Measurements from ENCODE around the gene ADIG.
"Not testable (repeated sequence)": the region's sequence is repeated elsewhere in the genome, so short reads cannot be mapped to it uniquely, and the experiment has no call there.

The ADIG gene

GRCh38 chr20:38585404-38586180 is 4.6 kb downstream of the ADIG start:
- DNase-seq, result no peak
- TF ChIP-seq GATA1 (IDR thresholded peaks at IDR 0.05; ENCODE audit: low read depth, low read length), result no peak
- no peak for TF ChIP-seq POLR2A (IDR thresholded peaks at IDR 0.05; ENCODE audit: low read length)

GRCh38 chr20:38586181-38586525 is 5.2 kb downstream of the ADIG start:
- TF ChIP-seq POLR2A (IDR thresholded peaks at IDR 0.05; ENCODE audit: low read length), result no peak
- no peak for TF ChIP-seq GATA1 (IDR thresholded peaks at IDR 0.05; ENCODE audit: low read depth, low read length)
- DNase-seq, result no peak

- TF ChIP-seq POLR2A (IDR thresholded peaks at IDR 0.05; ENCODE audit: low read length), result no peak
- TF ChIP-seq GATA1 (IDR thresholded peaks at IDR 0.05; ENCODE audit: low read depth, low read length), result no peak
- DNase-seq, result no peak
Measured at GRCh38 chr20:38588303-38588702, 7.3 kb downstream of the ADIG start.

- no peak for DNase-seq
- no peak for TF ChIP-seq POLR2A (IDR thresholded peaks at IDR 0.05; ENCODE audit: low read length)
- no peak for TF ChIP-seq GATA1 (IDR thresholded peaks at IDR 0.05; ENCODE audit: low read depth, low read length)
Measured at GRCh38 chr20:38589351-38589750, 8.4 kb downstream of the ADIG start.

GRCh38 chr20:38589967-38590675 is 9.1 kb downstream of the ADIG start:
- DNase-seq, result no peak
- TF ChIP-seq GATA1 (IDR thresholded peaks at IDR 0.05; ENCODE audit: low read depth, low read length) (no peak), POLR2A (IDR thresholded peaks at IDR 0.05; ENCODE audit: low read length) (no peak)

GRCh38 chr20:38590676-38591473 is 9.9 kb downstream of the ADIG start:
- no peak for TF ChIP-seq POLR2A (IDR thresholded peaks at IDR 0.05; ENCODE audit: low read length)
- TF ChIP-seq GATA1 (IDR thresholded peaks at IDR 0.05; ENCODE audit: low read depth, low read length), result no peak
- no peak for DNase-seq

- DNase-seq, result peak; percentile 47 to 69
- TF ChIP-seq POLR2A (IDR thresholded peaks at IDR 0.05; ENCODE audit: low read length), result no peak
- TF ChIP-seq GATA1 (IDR thresholded peaks at IDR 0.05; ENCODE audit: low read depth, low read length), result no peak
Measured at GRCh38 chr20:38591474-38592410, 10.7 kb downstream of the ADIG start.

GRCh38 chr20:38592411-38592790 is 11.4 kb downstream of the ADIG start:
- DNase-seq, result not testable (repeated sequence)

GRCh38 chr20:38594281-38594680 is 13.3 kb downstream of the ADIG start:
- not testable (repeated sequence) for DNase-seq

- DNase-seq, result not testable (repeated sequence)
Measured at GRCh38 chr20:38595886-38596285, 14.9 kb downstream of the ADIG start.

GRCh38 chr20:38599410-38599882 is 18.4 kb downstream of the ADIG start:
- TF ChIP-seq POLR2A (IDR thresholded peaks at IDR 0.05; ENCODE audit: low read length) (no peak), GATA1 (IDR thresholded peaks at IDR 0.05; ENCODE audit: low read depth, low read length) (no peak)
- DNase-seq, result peak in 1 of 2 experiments; percentile 15

- TF ChIP-seq POLR2A (IDR thresholded peaks at IDR 0.05; ENCODE audit: low read length) (no peak), GATA1 (IDR thresholded peaks at IDR 0.05; ENCODE audit: low read depth, low read length) (no peak)
Measured at GRCh38 chr20:38600057-38600456, 19.1 kb downstream of the ADIG start.

More at GRCh38 chr20:38600057-38600456, 19.1 kb downstream of the ADIG start:
- no peak for DNase-seq

All from erythroblast (primary cell).